PC-9 (cell line): ENCODE results near the gene OPRM1. TPM values are rescaled to one million over a fixed set of nuclear protein-coding genes. Genes with fewer than 3 reads are reported as not detected.
"Not testable (repeated sequence)": the region's sequence is repeated elsewhere in the genome, so short reads cannot be mapped to it uniquely, and the experiment has no call there.

Experiments
- BruUV-seq: library from RNA; stranded (reverse); fragments of 400-500 nt; replicated peaks from 2 replicates; lab custom pipeline; 2021; lab: Mats Ljungman, UMichigan
- CTCF ChIA-PET: fragments of 300-600 bp; sonication (Branson Sonifier 250); formaldehyde crosslinking; loops from one replicate; lab custom pipeline; 2022; ENCODE audit warnings: antibody characterized with exemption; lab: Charles Lee
- POLR2A ChIA-PET: fragments of 300-600 bp; sonication (Branson Sonifier 250); formaldehyde crosslinking; loops from one replicate; lab custom pipeline; 2022; ENCODE audit warnings: antibody characterized with exemption; ENCODE audit not compliant: unreplicated experiment; lab: Charles Lee
- DNase-seq, 2 experiments: peaks; one replicate each; pipeline versions ENCODE4 v3.0.0 to v3.0.0-alpha.2; 2015 to 2022; ENCODE audit warnings: mixed read lengths in 1 of 2
- H2AFZ ChIP-seq: fragments of 200-600 bp; sonication (generic); 2 replicates; pipeline ENCODE4 v1.8.1; 2017; ENCODE audit warnings: antibody characterized with exemption
- H3F3A ChIP-seq: fragments of 200-600 bp; sonication (generic); 2 replicates; pipeline ENCODE4 v1.8.1; 2017; ENCODE audit warnings: antibody characterized with exemption, mild to moderate bottlenecking, low read depth; ENCODE audit not compliant: insufficient read depth
- H3K27ac ChIP-seq: fragments of 200-600 bp; sonication (generic); 2 replicates; pipeline ENCODE4 v1.6.1; 2016; ENCODE audit warnings: mixed run types
- H3K27me3 ChIP-seq: fragments of 200-600 bp; sonication (generic); 2 replicates; pipeline ENCODE4 v1.6.1; 2016; ENCODE audit warnings: low read depth, mixed run types; ENCODE audit not compliant: insufficient read depth
- H3K36me3 ChIP-seq: fragments of 200-600 bp; sonication (generic); 2 replicates; pipeline ENCODE4 v1.6.1; 2016; ENCODE audit warnings: low read depth, mixed run types
- H3K4me1 ChIP-seq: fragments of 200-600 bp; sonication (generic); replicated peaks from 2 replicates; pipeline ENCODE4 v1.6.1; 2016; ENCODE audit warnings: mixed run types; ENCODE audit not compliant: insufficient read depth
- H3K4me2 ChIP-seq: fragments of 200-600 bp; sonication (generic); 2 replicates; pipeline ENCODE4 v1.6.1; 2017; ENCODE audit warnings: mixed run types
- H3K4me3 ChIP-seq: fragments of 200-600 bp; sonication (generic); 2 replicates; pipeline ENCODE4 v1.6.1; 2016; ENCODE audit warnings: mixed run types
- H3K79me2 ChIP-seq: fragments of 200-600 bp; sonication (generic); 2 replicates; pipeline ENCODE4 v1.6.1; 2017; ENCODE audit warnings: low read depth, mixed run types
- H3K9me2 ChIP-seq: fragments of 200-600 bp; sonication (generic); 2 replicates; pipeline ENCODE4 v1.8.1; 2017; ENCODE audit warnings: mild to moderate bottlenecking; ENCODE audit not compliant: insufficient read depth
- H3K9me3 ChIP-seq: fragments of 200-600 bp; sonication (generic); 2 replicates; pipeline ENCODE4 v1.8.1; 2016; ENCODE audit warnings: low read depth; ENCODE audit not compliant: insufficient read depth
- H4K20me1 ChIP-seq: fragments of 200-600 bp; sonication (generic); 2 replicates; pipeline ENCODE4 v1.8.1; 2017; ENCODE audit not compliant: insufficient read depth
- EZH2 ChIP-seq: fragments of 200-600 bp; sonication (generic); IDR thresholded peaks from 2 replicates; pipeline ENCODE4 v1.8.0; 2017; ENCODE audit warnings: antibody characterized with exemption, low read depth
- intact Hi-C: fragments of 100-400 bp; cut with micrococcal nuclease; formaldehyde crosslinking; loops from one replicate; pipeline ENCODE4 v1.10.0; 2022; ENCODE audit not compliant: unreplicated experiment
- total RNA-seq: library from RNA; stranded (reverse); gene quantifications from 2 replicates; pipeline ENCODE4 v1.2.3, GENCODE V29; 2021
- TF ChIP-seq, protein P1 (sequence below): fragments of 200-600 bp; sonication (generic); conservative IDR thresholded peaks from 2 replicates; pipeline ENCODE4 v1.6.1; 2017; ENCODE audit warnings: mixed run types, antibody characterized with exemption, mild to moderate bottlenecking, moderate library complexity

The OPRM1 gene
- total RNA-seq, 1 experiment from 2014 or later, result not detected

DNA sequence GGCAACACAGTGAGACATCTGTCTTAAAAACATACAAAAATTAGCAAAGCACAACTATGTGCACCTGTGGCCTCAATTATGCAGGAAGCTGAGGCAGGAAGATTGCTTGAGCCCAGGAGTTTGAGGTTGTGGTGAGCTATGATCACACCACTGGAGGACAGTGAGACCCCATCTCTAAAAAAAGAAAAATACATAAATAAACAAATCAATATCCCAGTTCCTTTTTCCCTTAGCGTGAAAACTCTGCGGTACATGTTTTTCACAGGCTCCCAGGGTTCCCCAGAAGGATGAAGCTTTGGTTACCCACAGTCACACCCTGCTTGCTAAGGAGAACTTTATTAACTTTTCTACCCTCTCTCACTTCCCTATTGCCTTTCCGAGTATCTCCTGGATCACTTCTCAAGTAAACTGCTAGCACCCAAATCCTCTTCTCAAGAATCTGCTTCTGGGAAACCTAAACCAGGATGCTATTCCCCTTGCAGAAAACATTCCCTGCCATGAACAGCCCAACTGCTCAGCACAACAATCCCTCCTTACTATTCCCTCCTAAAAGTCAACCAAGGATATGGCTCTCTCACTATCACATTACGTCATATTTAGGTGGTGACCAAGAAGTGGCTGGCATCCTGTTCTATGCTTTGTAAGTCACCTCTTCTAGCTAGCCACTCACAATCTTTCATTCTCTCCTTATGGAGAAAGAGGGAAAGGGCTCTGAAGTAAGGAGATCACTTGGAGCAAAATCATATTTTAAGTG, 195.2 kb downstream of the OPRM1 start:
- Histone ChIP-seq H3K36me3 (no peaks in the 10 kb centered on the region), H3K27me3 (no peaks in the 10 kb centered on the region), H3K4me3 (no peak overlapping the region), H4K20me1 (no peaks in the 10 kb centered on the region), H3K9me3 (no peaks in the 10 kb centered on the region), H3K4me1 (no peaks in the 10 kb centered on the region), H3K27ac (no peak overlapping the region), H3K4me2 (no peak overlapping the region), H2AFZ (no peak overlapping the region), H3K79me2 (no peaks in the 10 kb centered on the region), H3K9me2 (no peaks in the 10 kb centered on the region), H3F3A (no peaks in the 10 kb centered on the region)
- no peak for DNase-seq
- CTCF ChIA-PET, result no interaction called here
- intact Hi-C loops, result no loop called here
- TF ChIP-seq, protein P1, sequence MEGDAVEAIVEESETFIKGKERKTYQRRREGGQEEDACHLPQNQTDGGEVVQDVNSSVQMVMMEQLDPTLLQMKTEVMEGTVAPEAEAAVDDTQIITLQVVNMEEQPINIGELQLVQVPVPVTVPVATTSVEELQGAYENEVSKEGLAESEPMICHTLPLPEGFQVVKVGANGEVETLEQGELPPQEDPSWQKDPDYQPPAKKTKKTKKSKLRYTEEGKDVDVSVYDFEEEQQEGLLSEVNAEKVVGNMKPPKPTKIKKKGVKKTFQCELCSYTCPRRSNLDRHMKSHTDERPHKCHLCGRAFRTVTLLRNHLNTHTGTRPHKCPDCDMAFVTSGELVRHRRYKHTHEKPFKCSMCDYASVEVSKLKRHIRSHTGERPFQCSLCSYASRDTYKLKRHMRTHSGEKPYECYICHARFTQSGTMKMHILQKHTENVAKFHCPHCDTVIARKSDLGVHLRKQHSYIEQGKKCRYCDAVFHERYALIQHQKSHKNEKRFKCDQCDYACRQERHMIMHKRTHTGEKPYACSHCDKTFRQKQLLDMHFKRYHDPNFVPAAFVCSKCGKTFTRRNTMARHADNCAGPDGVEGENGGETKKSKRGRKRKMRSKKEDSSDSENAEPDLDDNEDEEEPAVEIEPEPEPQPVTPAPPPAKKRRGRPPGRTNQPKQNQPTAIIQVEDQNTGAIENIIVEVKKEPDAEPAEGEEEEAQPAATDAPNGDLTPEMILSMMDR, result no peak
- TF ChIP-seq EZH2, result no peak
- BruUV-seq, result no TSS peak
- POLR2A ChIA-PET, result no interaction called here

DNA sequence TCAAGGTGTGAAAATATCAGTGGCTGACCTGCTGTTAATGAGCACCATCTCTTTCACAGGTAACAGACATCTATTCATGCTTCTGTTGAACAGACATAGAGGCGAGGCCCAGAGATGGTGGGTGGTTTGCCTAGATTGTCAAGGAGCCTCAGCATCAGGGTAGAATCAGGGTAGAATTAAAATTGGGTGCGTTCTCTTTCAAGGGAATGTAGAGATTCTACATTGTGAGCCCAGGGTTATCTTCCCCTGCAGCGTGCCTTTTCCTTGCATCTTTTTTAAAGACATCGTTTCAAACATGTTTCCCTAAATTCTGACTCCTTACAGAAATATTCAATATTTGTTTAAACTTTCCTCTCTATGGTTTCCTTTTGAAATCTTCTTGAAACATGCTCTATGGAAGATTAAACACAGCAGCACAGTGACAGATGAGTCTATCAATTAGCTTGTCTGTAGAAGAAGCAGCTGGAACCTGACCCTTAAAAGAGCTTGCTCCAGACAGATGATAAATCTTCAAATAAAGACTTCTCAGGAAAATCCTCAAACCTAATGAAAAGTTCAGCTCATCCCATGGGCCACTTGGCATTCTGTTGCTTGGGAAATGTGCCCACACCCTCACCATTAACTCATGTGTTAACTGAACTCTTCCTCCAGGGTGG, 197.7 kb downstream of the OPRM1 start:
- Histone ChIP-seq H3K4me3 (no peak overlapping the region), H3K36me3 (no peaks in the 10 kb centered on the region), H3K27ac (no peak overlapping the region), H3K27me3 (no peaks in the 10 kb centered on the region), H3K9me3 (no peaks in the 10 kb centered on the region), H2AFZ (no peak overlapping the region), H3F3A (no peaks in the 10 kb centered on the region), H3K9me2 (no peaks in the 10 kb centered on the region), H3K4me2 (no peak overlapping the region), H3K4me1 (no peaks in the 10 kb centered on the region), H4K20me1 (no peaks in the 10 kb centered on the region), H3K79me2 (no peaks in the 10 kb centered on the region)
- intact Hi-C loops, result no loop called here
- TF ChIP-seq EZH2, result no peak
- ChIA-PET POLR2A (interaction anchor here (0.7 kb wide), 1 partner anchor 10 kb away, joined by 5 read pairs; no protein-coding TSS in a partner anchor), CTCF (interaction anchor here (0.7 kb wide), 1 partner anchor 598 kb away, joined by 3 read pairs; no protein-coding TSS in a partner anchor)
- BruUV-seq, result no TSS peak
- DNase-seq, result no peak

DNA sequence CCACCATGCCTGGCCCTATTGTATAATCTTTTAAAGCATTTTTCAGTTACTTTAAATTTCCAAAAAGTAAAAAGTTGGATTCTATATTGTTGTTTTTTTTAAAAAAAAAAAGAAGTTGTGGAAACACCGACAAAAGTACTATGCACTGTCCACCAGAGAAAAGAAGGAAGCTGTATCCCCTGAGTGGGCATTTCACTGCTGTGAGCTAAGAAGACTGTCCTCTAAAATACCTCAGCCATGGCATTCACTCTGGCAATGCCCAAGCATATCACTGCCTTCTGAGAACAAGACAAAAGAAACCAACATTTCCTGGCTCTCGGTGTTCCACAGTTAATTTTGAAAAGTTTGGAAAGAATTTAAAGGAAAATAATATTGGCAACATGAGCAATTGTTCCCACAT, 199.8 kb downstream of the OPRM1 start:
- no peak overlapping the region for H2AFZ ChIP-seq
- H3K27ac ChIP-seq, result no peak overlapping the region
- no peaks in the 10 kb centered on the region for H3K4me1 ChIP-seq
- no peak overlapping the region for H3K4me2 ChIP-seq
- H3K36me3 ChIP-seq, result no peaks in the 10 kb centered on the region
- H3K9me2 ChIP-seq, result no peaks in the 10 kb centered on the region
- intact Hi-C loops, result no loop called here
- H3F3A ChIP-seq, result no peaks in the 10 kb centered on the region
- CTCF ChIA-PET, result no interaction called here
- H3K4me3 ChIP-seq, result no peak overlapping the region
- no TSS peak for BruUV-seq
- POLR2A ChIA-PET, result interaction anchor here (0.5 kb wide), 1 partner anchor 106 kb away, joined by 3 read pairs; no protein-coding TSS in a partner anchor
- no peaks in the 10 kb centered on the region for H3K79me2 ChIP-seq
- TF ChIP-seq EZH2, result no peak
- no peak for DNase-seq
- no peaks in the 10 kb centered on the region for H3K27me3 ChIP-seq
- no peaks in the 10 kb centered on the region for H4K20me1 ChIP-seq
- H3K9me3 ChIP-seq, result no peaks in the 10 kb centered on the region

- Histone ChIP-seq H2AFZ (no peak overlapping the region), H4K20me1 (no peaks in the 10 kb centered on the region), H3K4me3 (no peak overlapping the region), H3K9me2 (no peaks in the 10 kb centered on the region), H3K36me3 (no peaks in the 10 kb centered on the region), H3K79me2 (no peaks in the 10 kb centered on the region), H3F3A (no peaks in the 10 kb centered on the region), H3K9me3 (no peaks in the 10 kb centered on the region), H3K4me1 (no peaks in the 10 kb centered on the region), H3K4me2 (no peak overlapping the region), H3K27me3 (no peaks in the 10 kb centered on the region), H3K27ac (no peak overlapping the region)
- ChIA-PET POLR2A (no interaction called here), CTCF (no interaction called here)
- TF ChIP-seq, protein P1, result no peak
- TF ChIP-seq EZH2, result no peak
- intact Hi-C loops, result no loop called here
- no peak for DNase-seq
- no TSS peak for BruUV-seq
These were observed 200.4 kb downstream of the OPRM1 start for GRCh38 chr6:154239392-154239791.

DNA sequence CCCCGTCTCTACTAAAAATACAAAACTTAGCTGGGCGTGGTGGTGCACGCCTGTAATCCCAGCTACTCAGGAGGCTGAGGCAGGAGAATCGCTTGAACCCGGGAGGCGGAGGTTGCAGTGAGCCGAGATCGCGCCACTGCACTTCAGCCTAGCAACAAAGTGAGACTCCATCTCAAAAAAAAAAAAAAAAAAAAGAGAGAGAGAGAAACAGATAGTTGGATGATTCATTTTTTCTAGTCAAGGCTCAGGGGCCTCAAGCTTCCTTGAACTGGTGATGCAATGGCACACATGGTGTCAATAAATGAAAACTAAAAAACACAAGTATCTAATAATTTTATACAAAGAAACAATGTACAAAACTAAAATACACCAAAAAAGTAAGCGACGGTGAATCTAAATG, 202.0 kb downstream of the OPRM1 start:
- POLR2A ChIA-PET, H4K20me1 ChIP-seq, H3K27ac ChIP-seq, H3K27me3 ChIP-seq, BruUV-seq, H3K9me3 ChIP-seq, CTCF ChIA-PET, intact Hi-C loops, H3K36me3 ChIP-seq, H3K4me1 ChIP-seq, H3K79me2 ChIP-seq, DNase-seq, H3F3A ChIP-seq, H2AFZ ChIP-seq, H3K4me2 ChIP-seq, H3K9me2 ChIP-seq, H3K4me3 ChIP-seq: not testable (repeated sequence)
